OCI-LY7 (cell line): ENCODE measurements around the gene NPIPB6. TPM values are rescaled to one million over a fixed set of nuclear protein-coding genes. Genes with fewer than 3 reads are reported as not detected.

Experiments
- BruUV-seq: library from RNA; stranded (reverse); fragments of 400-500 nt; replicated peaks from 2 replicates; lab custom pipeline; 2021; lab: Mats Ljungman, UMichigan
- CTCF ChIA-PET: fragments of 300-600 bp; sonication (Branson Sonifier 250); formaldehyde crosslinking; loops from one replicate; lab custom pipeline; 2022; ENCODE audit warnings: antibody characterized with exemption; ENCODE audit not compliant: unreplicated experiment; lab: Charles Lee
- POLR2A ChIA-PET: fragments of 300-600 bp; sonication (Branson Sonifier 250); formaldehyde crosslinking; loops from one replicate; lab custom pipeline; 2022; ENCODE audit warnings: antibody characterized with exemption; lab: Charles Lee
- DNase-seq: peaks from one replicate; pipeline ENCODE4 v3.0.0-alpha.2; 2015; ENCODE audit warnings: low spot score
- H2AFZ ChIP-seq: fragments of 200-600 bp; sonication (generic), shearing (Covaris generic); 2 replicates; pipeline ENCODE4 v1.6.1; 2014; ENCODE audit warnings: mild to moderate bottlenecking, antibody characterized with exemption, low read length, moderate library complexity
- H3K27ac ChIP-seq: fragments of 200-600 bp; sonication (generic); 2 replicates; pipeline ENCODE4 v1.5.1; 2014; ENCODE audit warnings: mixed run types, low read depth, mild to moderate bottlenecking, moderate library complexity, low read length, inconsistent platforms; ENCODE audit not compliant: poor library complexity, severe bottlenecking
- H3K36me3 ChIP-seq: fragments of 200-600 bp; sonication (generic); 2 replicates; pipeline ENCODE4 v1.6.1; 2014; ENCODE audit warnings: mild to moderate bottlenecking, antibody characterized with exemption, low read length, moderate library complexity, mixed read lengths; ENCODE audit not compliant: insufficient read depth
- H3K4me1 ChIP-seq: fragments of 200-600 bp; sonication (generic); 2 replicates; pipeline ENCODE4 v1.5.1; 2014; ENCODE audit warnings: mild to moderate bottlenecking, low read length; ENCODE audit not compliant: insufficient read depth, poor library complexity, severe bottlenecking
- H3K4me2 ChIP-seq: fragments of 200-600 bp; sonication (generic); 2 replicates; pipeline ENCODE4 v1.6.1; 2014; ENCODE audit warnings: mild to moderate bottlenecking, low read length
- H3K4me3 ChIP-seq: fragments of 200-600 bp; sonication (generic); 2 replicates; pipeline ENCODE4 v1.5.1; 2014; ENCODE audit warnings: mild to moderate bottlenecking, low read depth, low read length; ENCODE audit not compliant: poor library complexity, severe bottlenecking
- H3K79me2 ChIP-seq: fragments of 200-600 bp; sonication (generic); 2 replicates; pipeline ENCODE4 v1.6.1; 2016; ENCODE audit warnings: low read depth, mild to moderate bottlenecking, low read length, moderate library complexity, mixed read lengths; ENCODE audit not compliant: insufficient read depth
- H3K9me2 ChIP-seq: fragments of 200-600 bp; sonication (generic); 2 replicates; pipeline ENCODE4 v1.6.1; 2016; ENCODE audit warnings: mild to moderate bottlenecking, low read length, mixed read lengths; ENCODE audit not compliant: insufficient read depth
- H3K9me3 ChIP-seq: fragments of 200-600 bp; sonication (generic); 2 replicates; pipeline ENCODE4 v1.6.1; 2014; ENCODE audit warnings: mild to moderate bottlenecking, mixed run types, low read length, mixed read lengths
- H4K20me1 ChIP-seq: fragments of 200-600 bp; sonication (generic); 2 replicates; pipeline ENCODE4 v1.6.1; 2014; ENCODE audit warnings: mild to moderate bottlenecking, antibody characterized with exemption, low read length, moderate library complexity, mixed read lengths; ENCODE audit not compliant: insufficient read depth
- EZH2phosphoT487 ChIP-seq: fragments of 200-600 bp; sonication (generic); IDR thresholded peaks from 2 replicates; pipeline ENCODE4 v1.6.1; 2018; ENCODE audit warnings: low read depth, borderline replicate concordance, mild to moderate bottlenecking, mixed run types, antibody characterized with exemption, low read length, moderate library complexity, mixed read lengths
- intact Hi-C: fragments of 100-400 bp; cut with micrococcal nuclease; formaldehyde crosslinking; loops from one replicate; pipeline ENCODE4 v1.10.0; 2022; ENCODE audit not compliant: unreplicated experiment
- total RNA-seq, 2 experiments: library from RNA; depleted of rRNA in 1 of 2; stranded (reverse); fragments of >200 nt in 1 of 2; shearing (Covaris generic) in 1 of 2; gene quantifications; 2 replicates each; pipeline ENCODE4 v1.2.3, GENCODE V29; 2014 to 2022
- TF ChIP-seq, protein P1 (sequence below): fragments of 200-600 bp; sonication (generic); conservative IDR thresholded peaks from 2 replicates; pipeline ENCODE4 v1.5.1; 2014; ENCODE audit warnings: mild to moderate bottlenecking, antibody characterized with exemption, low read length, moderate library complexity, mixed read lengths

Gene NPIPB6
- total RNA-seq, 2 experiments from 2014 or later: 5.3 to 16.1 TPM

- no peak overlapping the region for H3K4me3 ChIP-seq
- no peaks in the 10 kb centered on the region for H4K20me1 ChIP-seq
- ChIA-PET POLR2A (no interaction called here), CTCF (no interaction called here)
- no peaks in the 10 kb centered on the region for H3K9me2 ChIP-seq
- H3K4me2 ChIP-seq: no peak overlapping the region
- H3K4me1 ChIP-seq: no peaks in the 10 kb centered on the region
- no peak for DNase-seq
- BruUV-seq: no TSS peak
- no peak overlapping the region for H2AFZ ChIP-seq
- TF ChIP-seq EZH2phosphoT487: no peak
- TF ChIP-seq, protein P1, sequence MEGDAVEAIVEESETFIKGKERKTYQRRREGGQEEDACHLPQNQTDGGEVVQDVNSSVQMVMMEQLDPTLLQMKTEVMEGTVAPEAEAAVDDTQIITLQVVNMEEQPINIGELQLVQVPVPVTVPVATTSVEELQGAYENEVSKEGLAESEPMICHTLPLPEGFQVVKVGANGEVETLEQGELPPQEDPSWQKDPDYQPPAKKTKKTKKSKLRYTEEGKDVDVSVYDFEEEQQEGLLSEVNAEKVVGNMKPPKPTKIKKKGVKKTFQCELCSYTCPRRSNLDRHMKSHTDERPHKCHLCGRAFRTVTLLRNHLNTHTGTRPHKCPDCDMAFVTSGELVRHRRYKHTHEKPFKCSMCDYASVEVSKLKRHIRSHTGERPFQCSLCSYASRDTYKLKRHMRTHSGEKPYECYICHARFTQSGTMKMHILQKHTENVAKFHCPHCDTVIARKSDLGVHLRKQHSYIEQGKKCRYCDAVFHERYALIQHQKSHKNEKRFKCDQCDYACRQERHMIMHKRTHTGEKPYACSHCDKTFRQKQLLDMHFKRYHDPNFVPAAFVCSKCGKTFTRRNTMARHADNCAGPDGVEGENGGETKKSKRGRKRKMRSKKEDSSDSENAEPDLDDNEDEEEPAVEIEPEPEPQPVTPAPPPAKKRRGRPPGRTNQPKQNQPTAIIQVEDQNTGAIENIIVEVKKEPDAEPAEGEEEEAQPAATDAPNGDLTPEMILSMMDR: no peak
- H3K9me3 ChIP-seq: no peaks in the 10 kb centered on the region
- no peaks in the 10 kb centered on the region for H3K36me3 ChIP-seq
- no peaks in the 10 kb centered on the region for H3K79me2 ChIP-seq
- intact Hi-C loops: no loop called here
- H3K27ac ChIP-seq: no peak overlapping the region
Observed at GRCh38 chr16:28301620-28302019, 61.7 kb downstream of the NPIPB6 start.

DNA sequence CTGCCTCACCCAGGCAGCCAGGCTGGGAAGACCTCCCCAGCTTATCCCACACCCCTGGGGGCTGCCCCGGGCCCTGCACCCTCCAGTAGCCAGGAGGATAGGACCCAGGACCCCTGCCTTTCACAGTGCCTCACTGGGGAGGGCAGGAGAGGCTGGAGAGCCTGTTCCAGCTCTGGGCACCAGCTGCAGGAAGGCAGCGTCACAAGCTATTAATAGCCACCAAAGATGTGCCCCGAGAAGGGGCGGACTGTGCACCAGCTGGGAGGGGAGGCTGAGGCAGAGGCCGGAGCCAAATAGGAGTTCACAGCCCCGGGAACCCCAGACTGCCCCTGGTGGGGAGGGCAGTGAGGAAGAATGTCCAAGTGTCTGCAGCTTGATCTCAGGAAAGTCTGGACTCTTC lies 62.2 kb downstream of the NPIPB6 start:
- no peaks in the 10 kb centered on the region for H4K20me1 ChIP-seq
- POLR2A ChIA-PET: no interaction called here
- no TSS peak for BruUV-seq
- H2AFZ ChIP-seq: no peak overlapping the region
- no peaks in the 10 kb centered on the region for H3K79me2 ChIP-seq
- no peak for DNase-seq
- no peaks in the 10 kb centered on the region for H3K9me3 ChIP-seq
- intact Hi-C loops: no loop called here
- no peak overlapping the region for H3K27ac ChIP-seq
- H3K9me2 ChIP-seq: no peaks in the 10 kb centered on the region
- no peaks in the 10 kb centered on the region for H3K36me3 ChIP-seq
- no peak overlapping the region for H3K4me2 ChIP-seq
- H3K4me1 ChIP-seq: no peaks in the 10 kb centered on the region
- no peak overlapping the region for H3K4me3 ChIP-seq
- CTCF ChIA-PET: no interaction called here
- TF ChIP-seq, protein P1: no peak
- no peak for TF ChIP-seq EZH2phosphoT487

DNA sequence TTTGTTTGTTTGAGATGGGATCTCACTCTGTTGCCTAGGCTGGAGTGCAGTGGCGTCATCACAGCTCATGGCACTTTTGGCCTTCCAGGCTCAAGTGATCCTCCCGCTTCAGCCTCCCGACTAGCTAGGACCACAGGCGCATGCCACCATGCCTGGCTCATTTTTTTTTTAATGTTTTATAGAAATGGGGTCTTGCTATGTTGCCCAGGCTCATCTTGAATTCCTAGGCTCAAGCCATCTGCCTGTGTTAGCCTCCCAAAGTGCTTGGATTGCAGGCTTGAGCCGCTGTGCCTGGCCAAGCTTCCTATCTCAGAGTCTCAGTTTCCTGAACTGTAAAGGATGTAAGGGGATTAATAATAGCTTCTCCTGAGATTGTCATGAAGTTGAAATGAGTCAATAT lies 63.0 kb downstream of the NPIPB6 start:
- POLR2A ChIA-PET: no interaction called here

More for the DNA sequence above, 63.0 kb downstream of the NPIPB6 start:
- no peaks in the 10 kb centered on the region for H4K20me1 ChIP-seq
- no peak overlapping the region for H2AFZ ChIP-seq
- intact Hi-C loops: no loop called here
- BruUV-seq: no TSS peak
- no peak overlapping the region for H3K27ac ChIP-seq
- no peak for TF ChIP-seq EZH2phosphoT487
- TF ChIP-seq, protein P1: no peak
- no peak overlapping the region for H3K4me3 ChIP-seq
- no peaks in the 10 kb centered on the region for H3K4me1 ChIP-seq
- no peaks in the 10 kb centered on the region for H3K79me2 ChIP-seq
- no peak for DNase-seq
- no peaks in the 10 kb centered on the region for H3K36me3 ChIP-seq
- no peaks in the 10 kb centered on the region for H3K9me3 ChIP-seq
- no peak overlapping the region for H3K4me2 ChIP-seq
- CTCF ChIA-PET: no interaction called here
- H3K9me2 ChIP-seq: no peaks in the 10 kb centered on the region
